IPS-20b (cell line): ENCODE measurements around the gene PNPLA5.

Source experiments
- H3K27ac ChIP-seq: one replicate; pipeline ENCODE4 v1.5.1; 2013; ENCODE audit warnings: low read length
- H3K27me3 ChIP-seq: 2 replicates; pipeline ENCODE4 v1.6.1; 2013; ENCODE audit warnings: mild to moderate bottlenecking, low read length, inconsistent platforms; ENCODE audit not compliant: insufficient read depth
- H3K36me3 ChIP-seq: 2 replicates; pipeline ENCODE4 v1.6.1; 2013; ENCODE audit warnings: low read depth, mild to moderate bottlenecking, inconsistent platforms, low read length, moderate library complexity; ENCODE audit not compliant: insufficient read depth
- H3K4me1 ChIP-seq: 2 replicates; pipeline ENCODE4 v1.6.1; 2013; ENCODE audit warnings: mild to moderate bottlenecking, control low read depth, inconsistent platforms, low read length, moderate library complexity; ENCODE audit not compliant: insufficient read depth
- H3K4me3 ChIP-seq: 2 replicates; pipeline ENCODE4 v1.5.1; 2013; ENCODE audit warnings: mild to moderate bottlenecking, low read length, inconsistent platforms
- H3K9ac ChIP-seq: 2 replicates; pipeline ENCODE4 v1.6.1; 2013; ENCODE audit warnings: low read depth, mild to moderate bottlenecking, inconsistent platforms, low read length, moderate library complexity
- H3K9me3 ChIP-seq: 2 replicates; pipeline ENCODE4 v1.6.1; 2013; ENCODE audit warnings: mild to moderate bottlenecking, low read depth, low read length, inconsistent platforms; ENCODE audit not compliant: insufficient read depth

Gene PNPLA5

GRCh38 chr22:43886231-43886630 lies 5.6 kb downstream of the PNPLA5 start:
- Histone ChIP-seq H3K27me3 (peaks cover 17% of the 10 kb centered on the region), H3K9ac (no peak overlapping the region)

GRCh38 chr22:43885786-43886185 lies 6.0 kb downstream of the PNPLA5 start:
- Histone ChIP-seq H3K27ac (no peak overlapping the region), H3K9ac (no peak overlapping the region), H3K4me1 (no peaks in the 10 kb centered on the region), H3K36me3 (peaks cover 7% of the 10 kb centered on the region; the same call in 1 of the 2 replicates), H3K27me3 (peaks cover 13% of the 10 kb centered on the region), H3K9me3 (no peaks in the 10 kb centered on the region), H3K4me3 (no peak overlapping the region)

More at GRCh38 chr22:43886231-43886630, 5.6 kb downstream of the PNPLA5 start:
- no peaks in the 10 kb centered on the region for H3K4me1 ChIP-seq
- peaks cover 7% of the 10 kb centered on the region; the same call in 1 of the 2 replicates for H3K36me3 ChIP-seq
- no peaks in the 10 kb centered on the region for H3K9me3 ChIP-seq
- H3K4me3 ChIP-seq = no peak overlapping the region
- H3K27ac ChIP-seq = no peak overlapping the region

- Histone ChIP-seq H3K9me3 (no peaks in the 10 kb centered on the region), H3K4me1 (no peaks in the 10 kb centered on the region), H3K27me3 (peaks cover 8% of the 10 kb centered on the region), H3K9ac (no peak overlapping the region), H3K4me3 (no peak overlapping the region), H3K27ac (no peak overlapping the region), H3K36me3 (peaks cover 7% of the 10 kb centered on the region; the same call in 1 of the 2 replicates)
Measured at GRCh38 chr22:43885319-43885671, 6.5 kb downstream of the PNPLA5 start.

- Histone ChIP-seq H3K9me3 (no peaks in the 10 kb centered on the region), H3K9ac (no peak overlapping the region), H3K27ac (no peak overlapping the region), H3K4me3 (no peak overlapping the region), H3K36me3 (peaks cover 7% of the 10 kb centered on the region; the same call in 1 of the 2 replicates), H3K4me1 (no peaks in the 10 kb centered on the region), H3K27me3 (peaks cover 3% of the 10 kb centered on the region)
Measured at GRCh38 chr22:43884600-43885318, 7.1 kb downstream of the PNPLA5 start.

GRCh38 chr22:43883719-43884415 lies 7.9 kb downstream of the PNPLA5 start:
- Histone ChIP-seq H3K4me1 (no peaks in the 10 kb centered on the region), H3K9me3 (no peaks in the 10 kb centered on the region), H3K9ac (no peak overlapping the region), H3K4me3 (no peak overlapping the region), H3K27ac (no peak overlapping the region), H3K27me3 (no peaks in the 10 kb centered on the region), H3K36me3 (peaks cover 7% of the 10 kb centered on the region; the same call in 1 of the 2 replicates)

- H3K4me1 ChIP-seq = no peaks in the 10 kb centered on the region
- no peaks in the 10 kb centered on the region for H3K9me3 ChIP-seq
- H3K4me3 ChIP-seq = no peak overlapping the region
- H3K9ac ChIP-seq = no peak overlapping the region
- no peaks in the 10 kb centered on the region for H3K27me3 ChIP-seq
- H3K36me3 ChIP-seq = peaks cover 7% of the 10 kb centered on the region; the same call in 1 of the 2 replicates
- no peak overlapping the region for H3K27ac ChIP-seq
Measured at GRCh38 chr22:43883012-43883661, 8.7 kb downstream of the PNPLA5 start.

- H3K9me3 ChIP-seq = no peaks in the 10 kb centered on the region
- H3K4me3 ChIP-seq = no peak overlapping the region
- H3K9ac ChIP-seq = no peak overlapping the region
- peaks cover 7% of the 10 kb centered on the region; the same call in 1 of the 2 replicates for H3K36me3 ChIP-seq
- no peaks in the 10 kb centered on the region for H3K4me1 ChIP-seq
- no peaks in the 10 kb centered on the region for H3K27me3 ChIP-seq
- no peak overlapping the region for H3K27ac ChIP-seq
Measured at GRCh38 chr22:43882122-43882767, 9.6 kb downstream of the PNPLA5 start.

- H3K4me1 ChIP-seq = no peaks in the 10 kb centered on the region
- no peaks in the 10 kb centered on the region for H3K9me3 ChIP-seq
- no peak overlapping the region for H3K4me3 ChIP-seq
- H3K27ac ChIP-seq = no peak overlapping the region
- H3K9ac ChIP-seq = no peak overlapping the region
- no peaks in the 10 kb centered on the region for H3K27me3 ChIP-seq
- peaks cover 7% of the 10 kb centered on the region; the same call in 1 of the 2 replicates for H3K36me3 ChIP-seq
Measured at GRCh38 chr22:43881091-43882061, 10.4 kb downstream of the PNPLA5 start.

- H3K9me3 ChIP-seq = no peaks in the 10 kb centered on the region
- H3K27me3 ChIP-seq = no peaks in the 10 kb centered on the region
- H3K4me3 ChIP-seq = no peak overlapping the region
- no peak overlapping the region for H3K9ac ChIP-seq
- H3K36me3 ChIP-seq = peaks cover 2% of the 10 kb centered on the region; the same call in 1 of the 2 replicates
- no peaks in the 10 kb centered on the region for H3K4me1 ChIP-seq
- no peak overlapping the region for H3K27ac ChIP-seq
Measured at GRCh38 chr22:43880541-43880991, 11.2 kb downstream of the PNPLA5 start.

GRCh38 chr22:43879901-43880540 lies 11.8 kb downstream of the PNPLA5 start:
- no peaks in the 10 kb centered on the region for H3K36me3 ChIP-seq
- H3K9ac ChIP-seq = no peak overlapping the region
- no peaks in the 10 kb centered on the region for H3K4me1 ChIP-seq
- no peaks in the 10 kb centered on the region for H3K27me3 ChIP-seq
- no peak overlapping the region for H3K27ac ChIP-seq
- H3K4me3 ChIP-seq = no peak overlapping the region
- no peaks in the 10 kb centered on the region for H3K9me3 ChIP-seq
